K562 (cell line): Measurements from ENCODE around the gene PDPK1. TPM values are rescaled to one million over a fixed set of nuclear protein-coding genes. Genes with fewer than 3 reads are reported as not detected.
A peak's percentile ranks its signal among the peaks of the same experiment; 100 is the strongest.

Source experiments
- ATAC-seq: fragments of 200-7000 bp; cut with Tn5 transposase; 3 replicates; pipeline ENCODE4 v1.9.1; 2020; ENCODE audit warnings: moderate library complexity
- BruUV-seq: library from RNA; stranded (reverse); fragments of 400-500 nt; replicated peaks from 2 replicates; lab custom pipeline; 2021; lab: Mats Ljungman, UMichigan
- CTCF ChIA-PET: fragments of 300-600 bp; formaldehyde crosslinking; extraction: SDS; loops from one replicate; lab custom pipeline; 2021; ENCODE audit warnings: low intra/inter-chr PET ratio; lab: Yijun Ruan, JAX
- POLR2A ChIA-PET: fragments of 300-600, 350-650 bp; sonication (Branson Sonifier 250); formaldehyde crosslinking; extraction: SDS; loops from one replicate; lab custom pipeline; 2021; ENCODE audit warnings: antibody characterized with exemption, inconsistent platforms; lab: Yijun Ruan, JAX
- DNase-seq, 4 experiments: peaks; one replicate each; pipeline versions ENCODE4 v3.0.0 to v3.0.0-alpha.2; 2011 to 2018; ENCODE audit warnings: low spot score in 3 of 4, mixed read lengths in 3 of 4; ENCODE audit errors: extremely low read depth in 1 of 4
- FAIRE-seq: peaks from 2 replicates; lab custom pipeline; 2011; peaks lifted over from hg19 to GRCh38; lab: Jason Lieb, UNC
- H2AFZ ChIP-seq: 2 replicates; pipeline ENCODE4 v1.6.0; 2011; ENCODE audit warnings: low read depth, low read length, control low read depth, inconsistent platforms
- H3K27ac ChIP-seq: fragments of 200-600 bp; 3 replicates; pipeline ENCODE4 v1.8.0; 2011; ENCODE audit warnings: low read depth, mild to moderate bottlenecking, control low read depth, inconsistent platforms, low read length, moderate library complexity, mixed read lengths; ENCODE audit errors: extremely low read depth
- H3K27me3 ChIP-seq, 2 experiments: fragments of 300-600 bp in 1 of 2; 2 replicates in 1 of 2; 3 replicates in 1 of 2; pipeline versions ENCODE4 v1.6.0 to v1.8.0; 2011; ENCODE audit warnings: inconsistent platforms in 2 of 2, low read length in 2 of 2, mild to moderate bottlenecking in 1 of 2, mixed read lengths in 1 of 2, moderate library complexity in 1 of 2; ENCODE audit not compliant: control insufficient read depth in 2 of 2, insufficient read depth in 2 of 2
- H3K36me3 ChIP-seq: fragments of 300-600 bp; 3 replicates; pipeline ENCODE4 v1.8.0; 2011; ENCODE audit warnings: mild to moderate bottlenecking, low read length, inconsistent platforms; ENCODE audit not compliant: control insufficient read depth, insufficient read depth
- H3K4me1 ChIP-seq, 2 experiments: fragments of 200-600 bp in 1 of 2; replicated peaks in 1 of 2; 2 replicates in 1 of 2; 3 replicates in 1 of 2; pipeline versions ENCODE4 v1.5.1 to v1.8.0; 2011; ENCODE audit warnings: inconsistent platforms in 2 of 2, low read length in 2 of 2, mild to moderate bottlenecking in 1 of 2, mixed read lengths in 1 of 2, moderate library complexity in 1 of 2; ENCODE audit not compliant: control insufficient read depth in 2 of 2, insufficient read depth in 2 of 2
- H3K4me2 ChIP-seq: 2 replicates; pipeline ENCODE4 v1.6.1; 2011; ENCODE audit warnings: low read length, control low read depth, inconsistent platforms, mixed read lengths; ENCODE audit not compliant: insufficient read depth
- H3K4me3 ChIP-seq: fragments of 200-600 bp; sonication (generic), shearing (Covaris generic); 2 replicates; pipeline ENCODE4 v1.5.1; 2016; ENCODE audit warnings: control low read depth, inconsistent platforms
- H3K79me2 ChIP-seq: fragments of 200-600 bp; 3 replicates; pipeline ENCODE4 v1.8.0; 2011; ENCODE audit warnings: low read length, inconsistent platforms; ENCODE audit not compliant: control insufficient read depth, insufficient read depth
- H3K9ac ChIP-seq, 2 experiments: 2 replicates each; pipeline versions ENCODE4 v1.6.0 to v1.6.1; 2011; ENCODE audit warnings: low read depth in 2 of 2, low read length in 2 of 2, control low read depth in 1 of 2, inconsistent platforms in 1 of 2, mild to moderate bottlenecking in 1 of 2, mixed read lengths in 1 of 2; ENCODE audit not compliant: insufficient read depth in 1 of 2
- H3K9me1 ChIP-seq: one replicate; pipeline ENCODE4 v1.6.0; 2011; ENCODE audit warnings: inconsistent platforms, mild to moderate bottlenecking, low read length, moderate library complexity; ENCODE audit not compliant: control insufficient read depth, insufficient read depth
- H3K9me3 ChIP-seq: replicated peaks from 2 replicates; pipeline ENCODE4 v1.5.1; 2011; ENCODE audit warnings: low read depth, low read length, inconsistent platforms; ENCODE audit not compliant: control insufficient read depth, insufficient read depth
- H4K20me1 ChIP-seq: replicated peaks from 2 replicates; pipeline ENCODE4 v1.6.1; 2011; ENCODE audit warnings: low read length, inconsistent platforms, mixed read lengths; ENCODE audit not compliant: control insufficient read depth, insufficient read depth
- BHLHE40 ChIP-seq: IDR thresholded peaks from 2 replicates; pipeline ENCODE4 v1.6.1; 2011; ENCODE audit warnings: low read length, improper control_type of control experiment
- CAMTA2 ChIP-seq: fragments of 250-450 bp; sonication (Bioruptor Pico); conservative IDR thresholded peaks from 2 replicates; pipeline ENCODE4 v1.5.1; 2022
- CBFA2T2 ChIP-seq: fragments of 450-650 bp; conservative IDR thresholded peaks from 2 replicates; pipeline ENCODE4 v1.6.1; 2017; ENCODE audit warnings: mild to moderate bottlenecking
- CCNT2 ChIP-seq: IDR thresholded peaks from 2 replicates; pipeline ENCODE4 v1.6.1; 2011; ENCODE audit warnings: borderline replicate concordance, low read depth, mild to moderate bottlenecking, moderate library complexity, mixed read lengths, low read length; ENCODE audit not compliant: insufficient read length; ENCODE audit errors: extremely low read depth
- ELF1 ChIP-seq: fragments of 200-800 bp; sonication (Bioruptor generic); IDR thresholded peaks from 2 replicates; pipeline ENCODE4 v1.6.1; 2016; ENCODE audit warnings: missing genetic modification characterization, missing compliant biosample characterization
- FIP1L1 ChIP-seq: fragments of 200-400 bp; formaldehyde crosslinking; IDR thresholded peaks from 2 replicates; pipeline ENCODE4 v1.6.1; 2018; ENCODE audit warnings: mild to moderate bottlenecking, low read depth, low read length; ENCODE audit not compliant: poor library complexity, severe bottlenecking
- GTF2E2 ChIP-seq: fragments of 200-800 bp; sonication (Bioruptor generic); IDR thresholded peaks from 2 replicates; pipeline ENCODE4 v1.6.1; 2016; ENCODE audit warnings: missing genetic modification characterization, missing compliant biosample characterization
- NFIC ChIP-seq: fragments of 450-650 bp; IDR thresholded peaks from 2 replicates; pipeline ENCODE4 v1.6.1; 2017; ENCODE audit warnings: mild to moderate bottlenecking, inconsistent platforms
- NFRKB ChIP-seq: fragments of 450-650 bp; IDR thresholded peaks from 2 replicates; pipeline ENCODE4 v1.6.1; 2016; ENCODE audit warnings: low read depth
- NONO ChIP-seq, 2 experiments: fragments of 200-400 bp in 1 of 2; fragments of 450-650 bp in 1 of 2; formaldehyde crosslinking in 1 of 2; IDR thresholded peaks; 2 replicates each; pipeline ENCODE4 v1.6.1; 2017; ENCODE audit warnings: low read depth in 2 of 2, mild to moderate bottlenecking in 2 of 2, moderate library complexity in 2 of 2, low read length in 1 of 2
- PPARD ChIP-seq: fragments of 250-450 bp; sonication (Bioruptor Pico); IDR thresholded peaks from 2 replicates; pipeline ENCODE4 v1.8.0; 2022; ENCODE audit warnings: inconsistent platforms, mild to moderate bottlenecking, moderate library complexity
- SREBF1 ChIP-seq: fragments of 150-350 bp; IDR thresholded peaks from 2 replicates; pipeline ENCODE4 v1.6.1; 2014; ENCODE audit warnings: antibody characterized with exemption, low read depth, low read length, borderline replicate concordance
- SRSF1 ChIP-seq: fragments of 200-400 bp; formaldehyde crosslinking; IDR thresholded peaks from 2 replicates; pipeline ENCODE4 v1.6.1; 2017; ENCODE audit warnings: mild to moderate bottlenecking, low read depth, low read length, moderate library complexity
- TBP ChIP-seq: optimal IDR thresholded peaks from 2 replicates; pipeline ENCODE3; 2011; ENCODE audit warnings: low read depth, low read length, improper control_type of control experiment
- TEAD4 ChIP-seq, 2 experiments: sonication (generic) in 1 of 2; formaldehyde crosslinking in 1 of 2; IDR thresholded peaks; 2 replicates each; pipeline versions ENCODE4 v1.6.1 to v1.8.0; 2012 to 2022; ENCODE audit warnings: borderline replicate concordance in 1 of 2, inconsistent platforms in 1 of 2, low read length in 1 of 2, mild to moderate bottlenecking in 1 of 2, missing genetic modification reagents in 1 of 2
- ZNF24 ChIP-seq: fragments of 450-650 bp; IDR thresholded peaks from 2 replicates; pipeline ENCODE4 v1.6.1; 2016
- WGBS: fragments of 100-300 bp; shearing (Covaris generic); methylation state at CpG from one replicate; pipeline ENCODE4 v1.1.6; 2016; ENCODE audit warnings: low coverage, mixed read lengths; ENCODE audit not compliant: insufficient coverage; ENCODE audit errors: missing lambda C conversion rate; 5-methylcytosine and 5-hydroxymethylcytosine counted together
- in situ Hi-C: fragments of 300-500 bp; cut with MboI; formaldehyde crosslinking; loops from 4 replicates; pipeline ENCODE4 v1.15.0; 2018; ENCODE audit warnings: inconsistent platforms, mixed read lengths
- intact Hi-C: fragments of 100-400 bp; cut with micrococcal nuclease; formaldehyde crosslinking; loops from 2 replicates; pipeline ENCODE4 v1.14.2; 2022
- polyA plus RNA-seq, 8 experiments: library from polyadenylated mRNA; depleted of rRNA in 4 of 8; stranded (reverse) in 5 of 8; unstranded in 3 of 8; fragments of >200 nt; fragmentation: Nextera tagmentation in 2 of 8; fragmentation: Illumina TruSeq in 1 of 8; extraction: Ambion mirVana in 2 of 8; extraction: Trizol in 1 of 8; gene quantifications; 2 replicates each; pipeline versions ENCODE4 v1.2.1 to v1.2.3, GENCODE V29; 2011 to 2014; ENCODE audit warnings: inconsistent platforms in 1 of 8, missing spikeins in 1 of 8
- total RNA-seq, 7 experiments: library from RNA; depleted of rRNA in 6 of 7; stranded (reverse); fragments of >200 nt in 6 of 7; fragmentation: Illumina TruSeq in 2 of 7; extraction: Trizol in 2 of 7; gene quantifications; 2 replicates each; pipeline versions ENCODE4 v1.2.1 to v1.2.3, GENCODE V29; 2011 to 2021; ENCODE audit warnings: low replicate concordance in 1 of 7
- TF ChIP-seq, protein P1 (sequence below): fragments of 250-450 bp; sonication (Bioruptor Pico); IDR thresholded peaks from 2 replicates; pipeline ENCODE4 v1.4.0; 2020; ENCODE audit warnings: mild to moderate bottlenecking, moderate library complexity
- TF ChIP-seq, protein P2 (sequence below): sonication (generic); formaldehyde crosslinking; IDR thresholded peaks from 2 replicates; pipeline ENCODE4 v1.9.0; 2022; ENCODE audit warnings: mild to moderate bottlenecking, missing genetic modification reagents

PDPK1 gene
- total and polyA plus RNA-seq, 9 of the 15 experiments (the other 6 are each of a cell fraction or from before 2014, with no cell fraction given) = 4.0 to 37.2 (median 18.7) TPM

DNA sequence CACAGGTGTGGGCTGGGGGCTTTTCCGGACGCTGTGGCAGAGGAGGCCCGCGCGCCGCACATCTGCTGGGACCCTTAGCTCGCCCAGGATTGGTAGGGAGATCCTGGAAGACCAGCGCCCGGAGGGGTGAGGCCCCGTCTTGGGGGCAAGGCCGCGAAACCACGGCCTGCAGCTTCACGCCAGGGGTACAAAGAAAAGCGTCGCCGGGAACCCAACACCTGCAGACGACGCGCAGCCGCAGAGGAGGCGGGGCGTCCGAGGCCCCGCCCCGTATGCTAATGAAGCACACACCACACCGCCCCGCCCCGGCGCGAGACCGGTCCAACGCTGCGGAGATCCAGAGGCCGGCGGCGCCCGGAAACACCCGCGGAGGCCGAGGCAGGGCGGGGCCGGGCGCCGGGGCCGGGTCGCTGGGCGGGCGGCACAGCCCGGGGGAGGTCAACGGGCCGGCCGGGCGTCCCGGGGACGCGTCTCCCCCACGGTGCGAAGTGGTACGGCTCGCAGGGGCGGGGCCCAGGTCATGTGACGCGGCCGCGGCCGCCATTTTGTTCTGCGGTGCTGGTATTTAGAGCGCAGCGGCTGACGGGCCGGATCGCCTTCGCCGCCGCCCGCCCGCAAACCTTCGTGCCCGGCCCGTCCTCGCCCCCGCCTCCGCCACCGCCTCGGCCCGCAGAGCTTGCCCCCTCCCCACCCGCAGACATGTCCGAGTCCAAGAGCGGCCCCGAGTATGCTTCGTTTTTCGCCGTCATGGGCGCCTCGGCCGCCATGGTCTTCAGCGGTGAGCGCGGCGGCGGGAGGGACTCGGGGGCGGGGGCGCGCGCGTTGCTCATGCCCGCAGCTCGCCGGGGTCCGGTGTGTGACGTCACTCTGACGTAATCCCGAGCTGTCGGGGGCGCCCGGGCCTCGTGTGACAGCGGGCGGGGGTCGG, 24.2 kb upstream of the PDPK1 start, which contains the start of gene ATP6V0C:
Gene ATP6V0C (plus strand): TSS at position 548 of the 928 bp plus-strand sequence. CDS start 152 bp downstream, at position 700.
- in situ Hi-C loops (no loop called here), intact Hi-C loops (no loop called here)
- DNase-seq (peak; percentile 88 to 96 (median 92)), FAIRE-seq (no peak), ATAC-seq (peak; percentile 88)
- ChIA-PET POLR2A (interaction anchor here (0.6 to 2.1 kb wide), 8 partner anchors 11 to 641 kb away, joined by 3 to 6 read pairs (median 4); no protein-coding TSS in a partner anchor), CTCF (interaction anchor here (1.0 to 1.1 kb wide), 2 partner anchors 11 to 39 kb away, joined by 4 to 5 read pairs; partner anchors contain the start of gene TBC1D24)
- Histone ChIP-seq H3K4me1 (peaks cover 55 to 94% of the 10 kb centered on the region in 2 experiments), H3K9me3 (no peaks in the 10 kb centered on the region), H3K4me2 (peak within 1 kb of the TSS; percentile 94), H3K9ac (peak within 1 kb of the TSS; percentile 90 to 96), H4K20me1 (peaks cover 38% of the 10 kb centered on the region), H3K79me2 (peaks cover 56% of the 10 kb centered on the region), H3K9me1 (peaks cover 4% of the 10 kb centered on the region), H2AFZ (peak within 1 kb of the TSS; percentile 80), H3K36me3 (peaks cover 32% of the 10 kb centered on the region), H3K27ac (peak within 1 kb of the TSS; percentile 96), H3K27me3 (no peaks in the 10 kb centered on the region), H3K4me3 (peak within 1 kb of the TSS; percentile 98)
- 4% methylated on average over 70 of the region's 122 CpGs for WGBS
- BruUV-seq = no TSS peak
- peak; percentile 87 for TF ChIP-seq GTF2E2 (tag)
- peak; percentile 49 for TF ChIP-seq FIP1L1
- TF ChIP-seq TEAD4 (IDR thresholded peaks at IDR 0.05; ENCODE audit: low read length) = peak; percentile 59
- TF ChIP-seq TEAD4 (CRISPR knock-in tag; IDR thresholded peaks at IDR 0.05; ENCODE audit: borderline replicate concordance) = no peak
- TF ChIP-seq CAMTA2 (CRISPR knock-in tag) = no peak
- peak; percentile 94 for TF ChIP-seq CCNT2
- TF ChIP-seq CBFA2T2 = peak; percentile 50; the same call in 1 of the 2 replicates
- TF ChIP-seq, protein P1, sequence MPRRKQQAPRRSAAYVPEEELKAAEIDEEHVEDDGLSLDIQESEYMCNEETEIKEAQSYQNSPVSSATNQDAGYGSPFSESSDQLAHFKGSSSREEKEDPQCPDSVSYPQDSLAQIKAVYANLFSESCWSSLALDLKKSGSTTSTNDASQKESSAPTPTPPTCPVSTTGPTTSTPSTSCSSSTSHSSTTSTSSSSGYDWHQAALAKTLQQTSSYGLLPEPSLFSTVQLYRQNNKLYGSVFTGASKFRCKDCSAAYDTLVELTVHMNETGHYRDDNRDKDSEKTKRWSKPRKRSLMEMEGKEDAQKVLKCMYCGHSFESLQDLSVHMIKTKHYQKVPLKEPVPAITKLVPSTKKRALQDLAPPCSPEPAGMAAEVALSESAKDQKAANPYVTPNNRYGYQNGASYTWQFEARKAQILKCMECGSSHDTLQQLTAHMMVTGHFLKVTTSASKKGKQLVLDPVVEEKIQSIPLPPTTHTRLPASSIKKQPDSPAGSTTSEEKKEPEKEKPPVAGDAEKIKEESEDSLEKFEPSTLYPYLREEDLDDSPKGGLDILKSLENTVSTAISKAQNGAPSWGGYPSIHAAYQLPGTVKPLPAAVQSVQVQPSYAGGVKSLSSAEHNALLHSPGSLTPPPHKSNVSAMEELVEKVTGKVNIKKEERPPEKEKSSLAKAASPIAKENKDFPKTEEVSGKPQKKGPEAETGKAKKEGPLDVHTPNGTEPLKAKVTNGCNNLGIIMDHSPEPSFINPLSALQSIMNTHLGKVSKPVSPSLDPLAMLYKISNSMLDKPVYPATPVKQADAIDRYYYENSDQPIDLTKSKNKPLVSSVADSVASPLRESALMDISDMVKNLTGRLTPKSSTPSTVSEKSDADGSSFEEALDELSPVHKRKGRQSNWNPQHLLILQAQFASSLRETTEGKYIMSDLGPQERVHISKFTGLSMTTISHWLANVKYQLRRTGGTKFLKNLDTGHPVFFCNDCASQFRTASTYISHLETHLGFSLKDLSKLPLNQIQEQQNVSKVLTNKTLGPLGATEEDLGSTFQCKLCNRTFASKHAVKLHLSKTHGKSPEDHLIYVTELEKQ (CRISPR knock-in tag) = no peak
- TF ChIP-seq ELF1 = no peak; the same call in 1 of the 2 replicates
- peak; percentile 69 for TF ChIP-seq NFRKB
- peak; percentile 89; the same call in 1 of the 2 replicates for TF ChIP-seq SREBF1
- 0 out of 2 replicates have a peak, but pooled peaks have one; percentile 12 for TF ChIP-seq ZNF24
- TF ChIP-seq BHLHE40 = peak; percentile 87
- no peak for TF ChIP-seq SRSF1
- peak; percentile 62 to 99; a peak in 3 of 4 replicates for TF ChIP-seq NONO (IDR thresholded peaks at IDR 0.05; ENCODE audit: low read depth in 2 of 2, low read length in 1 of 2)
- no peak for TF ChIP-seq NFIC
- TF ChIP-seq PPARD (CRISPR knock-in tag) = no peak
- peak; percentile 90 for TF ChIP-seq TBP
- TF ChIP-seq, protein P2, sequence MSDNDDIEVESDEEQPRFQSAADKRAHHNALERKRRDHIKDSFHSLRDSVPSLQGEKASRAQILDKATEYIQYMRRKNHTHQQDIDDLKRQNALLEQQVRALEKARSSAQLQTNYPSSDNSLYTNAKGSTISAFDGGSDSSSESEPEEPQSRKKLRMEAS (CRISPR knock-in tag) = 0 out of 2 replicates have a peak, but pooled peaks have one; percentile 20
